ENCODE data around the gene ENTPD6. TPM values are rescaled to one million over a fixed set of nuclear protein-coding genes. Genes with fewer than 3 reads are reported as not detected.

Gene ENTPD6
- total and polyA plus RNA-seq, 4 donors, result 25.5 to 111 (median 69.3) TPM

GRCh38 chr20:25269833-25270170, 74.3 kb downstream of the ENTPD6 start:
- 95 to 99% methylated on average over 6 of the region's 6 CpGs for WGBS, 2 donors
- Histone ChIP-seq H3K4me3 (ENCODE audit: low read length in 2 of 2) (no peak overlapping the region), H3K27ac (ENCODE audit: low read depth in 1 of 2, low read length in 2 of 2) (no peak overlapping the region), H3K4me1 (ENCODE audit: control insufficient read depth in 1 of 2, insufficient read depth in 2 of 2, low read length in 2 of 2) (peaks cover 2% of the 10 kb centered on the region in 2 donors), H3K9me3 (ENCODE audit: control insufficient read depth, low read length) (no peaks in the 10 kb centered on the region), H3K27me3 (ENCODE audit: control insufficient read depth in 1 of 2, insufficient read depth in 2 of 2, low read length in 1 of 2) (no peaks in the 10 kb centered on the region), H3K36me3 (ENCODE audit: control insufficient read depth in 1 of 2, insufficient read depth in 2 of 2, low read length in 1 of 2) (peaks cover 8 to 9% of the 10 kb centered on the region in 2 donors)
- intact Hi-C loops (cut with DNase I), result no loop called here
- no peak for DNase-seq
- ATAC-seq (ENCODE audit: low FRiP score), result no peak

- no peak for ATAC-seq (ENCODE audit: low FRiP score)
- Histone ChIP-seq H3K4me3 (ENCODE audit: low read length in 2 of 2) (no peak overlapping the region), H3K4me1 (ENCODE audit: control insufficient read depth in 1 of 2, insufficient read depth in 2 of 2, low read length in 2 of 2) (peaks cover 2% of the 10 kb centered on the region in 2 donors), H3K27me3 (ENCODE audit: control insufficient read depth in 1 of 2, insufficient read depth in 2 of 2, low read length in 1 of 2) (no peaks in the 10 kb centered on the region), H3K36me3 (ENCODE audit: control insufficient read depth in 1 of 2, insufficient read depth in 2 of 2, low read length in 1 of 2) (peaks cover 8 to 9% of the 10 kb centered on the region in 2 donors), H3K9me3 (ENCODE audit: control insufficient read depth, low read length) (no peaks in the 10 kb centered on the region), H3K27ac (ENCODE audit: low read depth in 1 of 2, low read length in 2 of 2) (no peak overlapping the region)
- WGBS, 2 donors, result 59 to 69% methylated on average over 12 of the region's 12 CpGs
- no peak for DNase-seq
- intact Hi-C loops (cut with DNase I), result no loop called here
Observed at GRCh38 chr20:25270829-25271251, 75.3 kb downstream of the ENTPD6 start.

- 91 to 92% methylated on average over 13 of the region's 13 CpGs for WGBS, 2 donors
- ATAC-seq (ENCODE audit: low FRiP score), result no peak
- H3K9me3 ChIP-seq (ENCODE audit: control insufficient read depth, low read length), result no peaks in the 10 kb centered on the region
- DNase-seq, result no peak
- intact Hi-C loops (cut with DNase I), result no loop called here
- H3K4me1 ChIP-seq (ENCODE audit: control insufficient read depth in 1 of 2, insufficient read depth in 2 of 2, low read length in 2 of 2), result peaks cover under 1% of the 10 kb centered on the region in 2 donors
- no peaks in the 10 kb centered on the region for H3K27me3 ChIP-seq (ENCODE audit: control insufficient read depth in 1 of 2, insufficient read depth in 2 of 2, low read length in 1 of 2)
- H3K36me3 ChIP-seq (ENCODE audit: control insufficient read depth in 1 of 2, insufficient read depth in 2 of 2, low read length in 1 of 2), result peaks cover 8 to 9% of the 10 kb centered on the region in 2 donors
- H3K27ac ChIP-seq (ENCODE audit: low read depth in 1 of 2, low read length in 2 of 2), result no peak overlapping the region
- H3K4me3 ChIP-seq (ENCODE audit: low read length in 2 of 2), result no peak overlapping the region
Observed at GRCh38 chr20:25271486-25272222, 76.1 kb downstream of the ENTPD6 start.

- H3K27ac ChIP-seq (ENCODE audit: low read depth in 1 of 2, low read length in 2 of 2), result no peak overlapping the region
- no peaks in the 10 kb centered on the region for H3K9me3 ChIP-seq (ENCODE audit: control insufficient read depth, low read length)
- intact Hi-C loops (cut with DNase I), result no loop called here
- ATAC-seq (ENCODE audit: low FRiP score) (no peak), DNase-seq (no peak)
- H3K4me3 ChIP-seq (ENCODE audit: low read length in 2 of 2), result no peak overlapping the region
- WGBS, 2 donors, result 82 to 86% methylated on average over 19 of the region's 19 CpGs
- no peaks in the 10 kb centered on the region for H3K4me1 ChIP-seq (ENCODE audit: control insufficient read depth in 1 of 2, insufficient read depth in 2 of 2, low read length in 2 of 2)
- no peaks in the 10 kb centered on the region for H3K27me3 ChIP-seq (ENCODE audit: control insufficient read depth in 1 of 2, insufficient read depth in 2 of 2, low read length in 1 of 2)
- peaks cover 9 to 10% of the 10 kb centered on the region in 2 donors for H3K36me3 ChIP-seq (ENCODE audit: control insufficient read depth in 1 of 2, insufficient read depth in 2 of 2, low read length in 1 of 2)
Observed at GRCh38 chr20:25272223-25273000, 76.9 kb downstream of the ENTPD6 start.

DNA sequence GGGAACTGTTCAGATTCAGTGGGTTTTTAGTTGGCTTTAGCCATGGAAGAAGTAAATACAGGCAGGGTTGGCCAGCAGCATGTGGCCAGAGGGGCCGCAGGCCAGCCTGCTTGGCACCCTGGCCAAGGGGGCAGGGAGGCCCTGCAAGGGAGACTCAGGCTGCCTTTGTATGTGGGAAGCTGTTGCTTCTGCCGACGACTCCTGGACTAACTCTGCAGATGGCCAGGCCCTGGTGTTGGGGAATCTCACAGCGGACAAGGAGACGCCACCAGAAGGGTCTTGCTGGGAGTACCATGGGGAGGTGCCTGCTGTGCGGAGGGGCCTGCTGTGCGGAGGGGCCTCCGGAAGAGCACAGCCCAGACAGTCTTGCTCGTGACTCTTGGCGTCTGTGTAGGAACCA, 77.5 kb downstream of the ENTPD6 start:
- H3K27me3 ChIP-seq (ENCODE audit: control insufficient read depth in 1 of 2, insufficient read depth in 2 of 2, low read length in 1 of 2), result no peaks in the 10 kb centered on the region
- intact Hi-C loops (cut with DNase I), result no loop called here
- no peaks in the 10 kb centered on the region for H3K4me1 ChIP-seq (ENCODE audit: control insufficient read depth in 1 of 2, insufficient read depth in 2 of 2, low read length in 2 of 2)
- DNase-seq (peak in 1 of 2 donors; percentile 30), ATAC-seq (ENCODE audit: low FRiP score) (no peak)
- H3K4me3 ChIP-seq (ENCODE audit: low read length in 2 of 2), result no peak overlapping the region
- WGBS, 2 donors, result 76 to 79% methylated on average over 10 of the region's 10 CpGs
- no peak overlapping the region for H3K27ac ChIP-seq (ENCODE audit: low read depth in 1 of 2, low read length in 2 of 2)
- no peaks in the 10 kb centered on the region for H3K9me3 ChIP-seq (ENCODE audit: control insufficient read depth, low read length)
- peaks cover 9 to 13% of the 10 kb centered on the region in 2 donors for H3K36me3 ChIP-seq (ENCODE audit: control insufficient read depth in 1 of 2, insufficient read depth in 2 of 2, low read length in 1 of 2)

DNA sequence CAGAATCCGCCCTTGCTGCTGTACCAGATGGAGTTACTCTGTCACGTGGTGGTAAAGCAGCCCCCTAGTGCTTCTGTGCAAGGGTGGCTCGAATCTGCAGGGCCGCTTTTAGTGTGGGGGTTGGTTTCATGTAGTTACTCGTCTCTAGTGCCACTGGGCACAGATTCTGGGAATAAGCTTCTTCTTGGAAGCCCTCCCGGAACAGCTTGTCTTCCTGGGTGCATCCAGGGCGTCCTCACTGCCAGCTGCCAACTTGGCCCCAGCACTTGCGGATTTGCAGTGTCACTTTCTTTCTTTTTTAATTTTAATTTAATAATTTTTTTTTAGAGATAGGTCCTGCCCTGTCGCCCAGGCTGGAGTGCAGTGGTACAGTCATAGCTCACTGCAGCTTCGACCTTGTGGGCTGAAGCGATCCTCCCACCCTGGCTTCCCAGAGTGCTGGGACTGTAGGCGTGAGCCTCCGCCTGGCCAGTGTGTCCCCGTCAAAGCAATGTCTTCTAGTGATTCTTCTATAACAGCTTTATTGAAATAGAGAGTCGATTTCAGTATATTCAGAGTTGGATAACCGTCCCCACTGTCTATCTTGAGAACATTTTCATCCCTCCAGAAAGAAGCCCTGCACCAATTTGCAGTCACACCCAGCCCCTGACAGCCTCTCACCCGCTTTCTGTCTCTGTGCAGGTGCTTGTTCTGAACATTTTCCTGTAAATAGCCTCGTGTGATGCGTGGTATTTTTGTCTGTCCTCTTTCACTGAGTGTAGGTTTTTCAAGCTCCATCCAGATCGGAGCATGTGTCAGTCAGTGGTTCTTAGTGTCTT, 78.2 kb downstream of the ENTPD6 start:
- 80 to 83% methylated on average over 20 of the region's 20 CpGs for whole genome bisulfite sequencing, 2 donors

DNA sequence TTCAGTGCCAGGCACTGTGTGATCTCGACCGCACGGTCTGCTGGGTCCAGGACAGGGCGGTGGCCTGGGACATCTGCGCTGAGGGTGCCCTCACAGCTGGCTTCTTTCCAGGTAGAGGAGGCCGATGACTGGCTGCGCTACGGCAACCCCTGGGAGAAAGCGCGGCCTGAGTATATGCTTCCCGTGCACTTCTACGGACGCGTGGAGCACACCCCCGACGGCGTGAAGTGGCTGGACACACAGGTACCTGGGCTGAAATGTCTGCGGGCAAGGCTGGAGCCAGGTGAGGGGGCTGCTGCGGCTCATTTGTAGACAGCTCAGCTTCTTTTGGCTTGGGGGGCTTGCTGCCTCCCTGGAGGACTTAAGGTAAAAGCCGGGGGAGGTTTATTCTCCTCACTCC, 79.0 kb downstream of the ENTPD6 start:
- no peaks in the 10 kb centered on the region for H3K4me1 ChIP-seq (ENCODE audit: control insufficient read depth in 1 of 2, insufficient read depth in 2 of 2, low read length in 2 of 2)
- no peak overlapping the region for H3K27ac ChIP-seq (ENCODE audit: low read depth in 1 of 2, low read length in 2 of 2)
- H3K4me3 ChIP-seq (ENCODE audit: low read length in 2 of 2), result no peak overlapping the region
- intact Hi-C loops (cut with DNase I), result no loop called here
- ATAC-seq (ENCODE audit: low FRiP score) (no peak), DNase-seq (peak; percentile 29 to 67)
- H3K9me3 ChIP-seq (ENCODE audit: control insufficient read depth, low read length), result no peaks in the 10 kb centered on the region
- 92 to 95% methylated on average over 20 of the region's 20 CpGs for WGBS, 2 donors
- no peaks in the 10 kb centered on the region for H3K27me3 ChIP-seq (ENCODE audit: control insufficient read depth in 1 of 2, insufficient read depth in 2 of 2, low read length in 1 of 2)
- peaks cover 7 to 13% of the 10 kb centered on the region in 2 donors for H3K36me3 ChIP-seq (ENCODE audit: control insufficient read depth in 1 of 2, insufficient read depth in 2 of 2, low read length in 1 of 2)

More for the DNA sequence above, 78.2 kb downstream of the ENTPD6 start:
- ATAC-seq (ENCODE audit: low FRiP score) (no peak), DNase-seq (peak; percentile 46 to 62)
- Histone ChIP-seq H3K36me3 (ENCODE audit: control insufficient read depth in 1 of 2, insufficient read depth in 2 of 2, low read length in 1 of 2) (peaks cover 9 to 13% of the 10 kb centered on the region in 2 donors), H3K9me3 (ENCODE audit: control insufficient read depth, low read length) (no peaks in the 10 kb centered on the region), H3K4me1 (ENCODE audit: control insufficient read depth in 1 of 2, insufficient read depth in 2 of 2, low read length in 2 of 2) (no peaks in the 10 kb centered on the region), H3K4me3 (ENCODE audit: low read length in 2 of 2) (no peak overlapping the region), H3K27me3 (ENCODE audit: control insufficient read depth in 1 of 2, insufficient read depth in 2 of 2, low read length in 1 of 2) (no peaks in the 10 kb centered on the region), H3K27ac (ENCODE audit: low read depth in 1 of 2, low read length in 2 of 2) (no peak overlapping the region)
- intact Hi-C loops (cut with DNase I), result no loop called here

- H3K27me3 ChIP-seq (ENCODE audit: control insufficient read depth in 1 of 2, insufficient read depth in 2 of 2, low read length in 1 of 2), result no peaks in the 10 kb centered on the region
- 89 to 91% methylated on average over 32 of the region's 32 CpGs for WGBS, 2 donors
- intact Hi-C loops (cut with DNase I), result no loop called here
- no peak overlapping the region for H3K27ac ChIP-seq (ENCODE audit: low read depth in 1 of 2, low read length in 2 of 2)
- no peaks in the 10 kb centered on the region for H3K4me1 ChIP-seq (ENCODE audit: control insufficient read depth in 1 of 2, insufficient read depth in 2 of 2, low read length in 2 of 2)
- H3K9me3 ChIP-seq (ENCODE audit: control insufficient read depth, low read length), result no peaks in the 10 kb centered on the region
- peak; percentile 28 for ATAC-seq (ENCODE audit: low FRiP score)
- DNase-seq, result peak; percentile 41 to 56
- H3K36me3 ChIP-seq (ENCODE audit: control insufficient read depth in 1 of 2, insufficient read depth in 2 of 2, low read length in 1 of 2), result peaks cover 3 to 12% of the 10 kb centered on the region in 2 donors
- H3K4me3 ChIP-seq (ENCODE audit: low read length in 2 of 2), result no peak overlapping the region
Observed at GRCh38 chr20:25274891-25275812, 79.6 kb downstream of the ENTPD6 start.

Data from aorta (tissue), 5 donors.